ENCODE measurements around the gene APBB2.

Gene APBB2

GRCh38 chr4:40890199-40890598, 324.1 kb downstream of the APBB2 start:
- no peak for ATAC-seq

GRCh38 chr4:40888933-40889332, 325.4 kb downstream of the APBB2 start:
- ATAC-seq: no peak
- TF ChIP-seq ISL1 (CRISPR knock-in tag; IDR thresholded peaks at IDR 0.05) (no peak), ZNF70 (CRISPR knock-in tag; IDR thresholded peaks at IDR 0.05) (no peak), ZNF565 (CRISPR knock-in tag; conservative IDR thresholded peaks at IDR 0.05; ENCODE audit: low read depth) (no peak), TOX (CRISPR knock-in tag; IDR thresholded peaks at IDR 0.05; ENCODE audit: borderline replicate concordance) (no peak), ZFP3 (CRISPR knock-in tag; IDR thresholded peaks at IDR 0.05) (no peak), PATZ1 (CRISPR knock-in tag; IDR thresholded peaks at IDR 0.05; ENCODE audit: borderline replicate concordance) (no peak), ZC3H10 (CRISPR knock-in tag; IDR thresholded peaks at IDR 0.05) (no peak), POU6F1 (CRISPR knock-in tag; IDR thresholded peaks at IDR 0.05; ENCODE audit: borderline replicate concordance, low read depth) (no peak)

More at GRCh38 chr4:40890199-40890598, 324.1 kb downstream of the APBB2 start:
- TF ChIP-seq ZNF8 (CRISPR knock-in tag; IDR thresholded peaks at IDR 0.05) (no peak), ZC3H10 (CRISPR knock-in tag; IDR thresholded peaks at IDR 0.05) (no peak), PATZ1 (CRISPR knock-in tag; IDR thresholded peaks at IDR 0.05; ENCODE audit: borderline replicate concordance) (no peak), ZFP30 (CRISPR knock-in tag; IDR thresholded peaks at IDR 0.05) (no peak), ARNTL (CRISPR knock-in tag; IDR thresholded peaks at IDR 0.05; ENCODE audit: borderline replicate concordance, low read depth) (no peak), POU6F1 (CRISPR knock-in tag; IDR thresholded peaks at IDR 0.05; ENCODE audit: borderline replicate concordance, low read depth) (no peak), ZFP3 (CRISPR knock-in tag; IDR thresholded peaks at IDR 0.05) (no peak), ZNF70 (CRISPR knock-in tag; IDR thresholded peaks at IDR 0.05) (no peak), PPARA (CRISPR knock-in tag; IDR thresholded peaks at IDR 0.05; ENCODE audit: borderline replicate concordance) (no peak), TSHZ2 (CRISPR knock-in tag; IDR thresholded peaks at IDR 0.05) (no peak), OSR1 (CRISPR knock-in tag; IDR thresholded peaks at IDR 0.05) (no peak), ISL1 (CRISPR knock-in tag; IDR thresholded peaks at IDR 0.05) (no peak), TCF4 (CRISPR knock-in tag; IDR thresholded peaks at IDR 0.05; ENCODE audit: borderline replicate concordance) (no peak), RARB (CRISPR knock-in tag; IDR thresholded peaks at IDR 0.05) (no peak), ESRRG (CRISPR knock-in tag; IDR thresholded peaks at IDR 0.05) (no peak), CSRNP3 (CRISPR knock-in tag; IDR thresholded peaks at IDR 0.05) (no peak), CREB5 (CRISPR knock-in tag; IDR thresholded peaks at IDR 0.05; ENCODE audit: low read depth) (no peak), SNAI2 (CRISPR knock-in tag; IDR thresholded peaks at IDR 0.05) (no peak)

Measured in SK-N-SH treated with all-trans-retinoic acid at 6 μM for 48 hours (cell line).